GM13976 (cell line): ENCODE results near the gene CAPN11.
A peak's percentile ranks its signal among the peaks of the same experiment; 100 is the strongest.
"Not testable (repeated sequence)": the region's sequence is repeated elsewhere in the genome, so short reads cannot be mapped to it uniquely, and the experiment has no call there.

ENCODE experiments used
- DNase-seq: peaks from one replicate; pipeline ENCODE4 v3.0.0; 2012; ENCODE audit warnings: low spot score
- CTCF ChIP-seq: IDR thresholded peaks from 2 replicates; pipeline ENCODE4 v1.5.1; 2012; ENCODE audit warnings: borderline replicate concordance, mild to moderate bottlenecking; ENCODE audit not compliant: insufficient read depth; ENCODE audit errors: extremely low read depth, missing control alignments, control extremely low read depth
- in situ Hi-C: fragments of 300-500 bp; cut with MboI; formaldehyde crosslinking; loops from one replicate; pipeline ENCODE4 v1.12.0; 2022; ENCODE audit warnings: low sequenced_read_pairs, mixed read lengths, inconsistent platforms; ENCODE audit not compliant: unreplicated experiment

The CAPN11 gene

DNA sequence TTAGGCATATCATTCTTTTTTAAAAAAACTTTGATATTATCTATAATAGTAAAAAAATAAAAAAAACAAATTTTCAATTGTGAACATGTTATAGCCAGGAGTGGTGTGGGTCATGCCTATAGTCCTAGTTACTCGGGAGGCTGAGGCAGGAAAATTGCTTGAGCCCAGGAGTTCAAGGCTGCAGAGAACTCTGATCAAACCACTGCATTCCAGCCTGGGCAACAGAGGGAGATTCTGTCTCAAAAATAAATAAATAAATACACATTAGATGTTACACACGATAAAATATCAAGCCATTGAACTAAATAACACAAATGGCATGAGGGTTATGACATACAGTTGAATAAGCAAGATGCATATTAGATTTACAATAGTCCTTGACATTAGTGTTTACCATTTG is 30.2 kb downstream of the CAPN11 start:
- TF ChIP-seq CTCF, result no peak
- no peak for DNase-seq
- in situ Hi-C loops, result no loop called here

DNA sequence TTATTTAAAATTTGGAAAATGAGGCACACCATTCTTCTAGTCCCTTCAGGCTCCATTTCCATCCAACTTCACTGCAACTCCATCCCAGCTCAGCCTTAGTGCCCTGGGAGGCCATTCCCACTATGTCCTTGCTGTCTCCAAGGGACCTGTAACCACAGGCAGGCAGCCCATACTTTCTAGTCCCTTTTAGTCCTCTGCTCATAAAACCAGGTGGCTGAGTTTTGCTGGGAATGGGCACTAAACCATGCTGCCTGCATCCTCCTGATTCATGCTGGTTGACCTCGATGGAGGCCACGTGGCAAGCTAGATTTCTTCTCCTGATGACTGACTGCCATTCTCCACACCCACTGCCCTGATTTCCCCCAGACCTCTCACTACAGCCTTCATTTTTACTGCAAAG is 30.6 kb downstream of the CAPN11 start:
- in situ Hi-C loops, result no loop called here
- DNase-seq, result no peak

GRCh38 chr6:44190715-44191114 is 32.1 kb downstream of the CAPN11 start:
- peak; percentile 74 for DNase-seq
- in situ Hi-C loops, result no loop called here
- no peak for TF ChIP-seq CTCF

More for the DNA sequence above, 30.6 kb downstream of the CAPN11 start:
- TF ChIP-seq CTCF, result no peak

GRCh38 chr6:44192428-44193041 is 33.9 kb downstream of the CAPN11 start:
- no peak for TF ChIP-seq CTCF
- DNase-seq, result peak; percentile 47
- in situ Hi-C loops, result no loop called here

DNA sequence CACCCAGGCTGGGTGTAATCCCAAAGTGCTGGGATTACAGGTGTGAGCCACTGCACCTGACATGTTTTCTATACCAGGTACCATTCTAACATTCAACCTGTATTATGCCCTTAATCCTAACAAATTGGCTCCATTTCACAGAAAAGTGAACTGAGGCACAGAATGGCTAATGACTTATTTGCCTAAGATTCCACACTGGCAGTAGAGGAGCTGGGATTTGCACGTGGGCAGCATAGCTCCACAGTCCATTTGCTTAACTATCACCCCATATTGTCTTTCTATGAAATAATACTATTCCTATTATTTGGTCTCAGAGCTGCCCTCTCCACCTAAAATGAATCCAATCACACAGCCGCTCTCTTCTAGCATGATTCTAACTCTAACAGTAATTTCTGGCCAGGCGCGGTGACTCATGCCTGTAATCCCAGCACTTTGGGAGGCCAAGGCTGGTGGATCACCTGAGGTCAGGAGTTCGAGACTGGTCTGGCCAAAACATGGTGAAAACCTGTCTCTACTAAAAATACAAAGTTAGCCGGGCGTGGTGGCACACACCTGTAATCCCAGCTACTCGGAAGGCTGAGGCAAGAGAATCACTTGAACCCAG is 34.8 kb downstream of the CAPN11 start:
- no peak for TF ChIP-seq CTCF
- DNase-seq, result no peak
- in situ Hi-C loops, result no loop called here

DNA sequence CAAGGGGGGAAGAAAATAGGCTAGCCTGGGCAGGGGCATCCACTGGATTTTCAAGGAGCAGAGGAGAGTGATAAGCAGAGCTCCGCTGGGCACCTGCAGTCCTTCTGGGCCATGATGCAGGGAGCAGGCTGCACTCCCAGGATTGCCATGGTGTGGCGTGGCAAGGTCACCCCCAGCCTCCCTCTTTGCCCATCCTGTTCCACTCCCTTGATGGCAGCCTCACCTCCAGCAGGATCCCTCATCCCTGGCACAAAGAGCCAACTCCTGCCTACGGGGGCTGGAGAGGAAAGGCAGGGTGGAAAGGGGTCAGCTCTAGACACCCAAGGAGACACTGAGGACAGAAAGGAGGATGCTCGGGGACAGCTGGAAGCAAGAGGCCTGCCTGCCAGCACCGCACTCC is 35.7 kb downstream of the CAPN11 start:
- in situ Hi-C loops, result no loop called here
- DNase-seq, result no peak
- no peak for TF ChIP-seq CTCF

DNA sequence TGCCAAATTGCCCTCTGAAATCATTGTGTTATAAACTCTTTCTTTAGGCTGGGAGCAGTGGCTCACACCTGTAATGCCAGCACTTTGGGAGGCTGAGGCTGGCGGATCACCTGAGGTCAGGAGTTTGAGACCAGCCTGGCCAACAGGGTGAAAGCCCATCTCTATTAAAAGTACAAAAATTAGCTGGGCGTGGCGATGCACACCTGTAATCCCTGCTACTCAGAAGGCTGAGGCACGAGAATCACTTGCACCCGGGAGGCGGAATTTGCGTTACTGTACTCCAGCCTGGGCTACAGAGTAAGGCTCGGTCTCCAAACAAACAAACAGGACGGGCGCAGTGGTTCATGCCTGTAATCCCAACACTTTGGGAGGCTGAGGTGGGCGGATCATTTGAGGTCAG is 37.7 kb downstream of the CAPN11 start:
- DNase-seq, in situ Hi-C loops: not testable (repeated sequence)
